HG03025 (cell line): ENCODE results near the gene IRF3.
"Not testable (repeated sequence)": the region's sequence is repeated elsewhere in the genome, so short reads cannot be mapped to it uniquely, and the experiment has no call there.

Source experiments
- ATAC-seq: cut with Tn5 transposase; IDR thresholded peaks from one replicate; pipeline ENCODE4 v1.9.1; 2021; ENCODE audit warnings: mild to moderate bottlenecking, moderate library complexity; ENCODE audit not compliant: unreplicated experiment, low FRiP score

The IRF3 gene

DNA sequence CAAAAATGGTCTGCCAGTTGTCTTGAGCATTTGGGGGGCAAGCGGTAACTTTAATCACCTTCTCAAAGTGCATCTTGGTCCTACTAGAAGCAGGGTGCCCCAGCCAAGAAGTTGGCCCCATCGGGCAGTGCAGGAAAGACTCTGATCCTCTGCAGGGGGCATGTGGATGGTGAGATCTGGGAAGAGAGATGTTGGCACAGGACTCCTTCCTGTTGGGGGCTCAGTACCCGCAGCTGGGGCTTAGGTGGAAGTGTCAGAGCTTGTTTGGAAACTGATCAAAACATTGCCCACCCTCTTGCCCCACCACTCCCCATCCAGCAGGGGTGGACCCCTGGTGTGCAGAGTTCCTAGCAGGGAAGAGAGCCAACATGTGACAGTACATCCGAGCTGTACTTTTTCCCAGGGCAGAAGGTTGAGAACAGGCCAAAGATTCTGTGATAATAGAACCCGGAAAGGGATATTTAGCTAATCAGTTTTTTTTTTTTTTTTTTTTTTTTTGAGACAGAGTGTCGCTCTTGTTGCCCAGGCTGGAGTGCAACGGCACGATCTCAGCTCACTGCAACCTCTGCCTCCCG lies 34.6 kb downstream of the IRF3 start:
- ATAC-seq: no peak

DNA sequence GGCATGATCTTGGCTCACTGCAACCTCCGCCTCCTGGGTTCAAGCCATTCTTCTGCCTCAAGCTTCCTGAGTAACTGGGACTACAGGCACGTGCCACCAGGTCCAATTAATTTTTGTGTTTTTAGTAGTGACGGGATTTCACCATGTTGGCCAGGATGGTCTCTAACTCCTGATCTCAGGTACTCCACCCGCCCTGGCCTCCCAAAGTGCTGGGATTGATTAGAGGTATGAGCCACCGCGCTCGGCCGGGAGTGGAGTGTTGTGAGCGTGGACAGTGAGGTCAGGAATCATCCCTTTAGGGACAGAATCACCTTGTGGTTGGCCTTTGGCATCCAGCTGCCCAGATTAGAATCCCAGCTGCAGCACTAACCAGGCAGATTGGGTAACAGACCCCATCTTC lies 36.0 kb downstream of the IRF3 start:
- no peak for ATAC-seq

- ATAC-seq: no peak
These were observed 39.4 kb downstream of the IRF3 start for GRCh38 chr19:49626226-49626625.

GRCh38 chr19:49624967-49625910 lies 40.4 kb downstream of the IRF3 start:
- ATAC-seq: no peak

DNA sequence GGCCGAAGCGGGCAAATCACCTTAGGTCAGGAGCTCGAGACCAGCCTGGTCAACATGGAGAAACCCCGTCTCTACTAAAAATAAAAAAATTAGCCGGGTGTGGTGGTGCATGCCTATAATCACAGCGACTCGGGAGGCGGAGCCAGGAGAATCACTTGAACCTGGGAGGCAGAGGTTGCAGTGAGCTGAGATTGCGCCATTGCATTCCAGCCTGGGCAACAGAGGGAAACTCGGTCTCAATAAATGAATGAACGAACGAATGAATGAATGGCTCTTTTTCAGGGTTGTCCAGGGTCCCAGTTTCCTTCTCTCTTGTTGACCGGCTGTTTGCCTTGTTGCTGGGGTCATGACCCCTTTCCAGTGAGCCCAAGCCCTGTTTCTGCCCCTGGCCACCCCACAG lies 47.8 kb downstream of the IRF3 start:
- ATAC-seq: not testable (repeated sequence)

DNA sequence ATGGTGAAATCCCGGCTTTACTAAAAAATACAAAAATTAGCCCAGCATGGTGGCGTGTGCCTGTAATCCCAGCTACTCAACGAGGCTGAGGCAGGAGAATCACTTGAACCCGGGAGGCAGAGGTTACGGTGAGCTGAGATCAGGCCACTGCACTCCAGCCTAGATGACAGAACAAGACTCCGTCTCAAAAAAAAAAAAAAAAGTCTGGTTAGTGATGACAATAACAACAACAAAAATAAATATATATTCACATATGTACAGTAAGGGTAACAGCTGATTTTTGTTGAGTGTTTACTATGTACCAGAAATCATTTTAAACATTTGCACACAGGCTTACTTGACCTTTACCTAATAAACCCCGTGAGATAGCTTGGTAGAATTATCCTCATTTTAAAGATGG lies 48.7 kb downstream of the IRF3 start:
- no peak for ATAC-seq

GRCh38 chr19:49616532-49616931 lies 49.1 kb downstream of the IRF3 start:
- ATAC-seq: no peak

- no peak for ATAC-seq
These were observed 49.8 kb downstream of the IRF3 start for GRCh38 chr19:49615861-49616260.

DNA sequence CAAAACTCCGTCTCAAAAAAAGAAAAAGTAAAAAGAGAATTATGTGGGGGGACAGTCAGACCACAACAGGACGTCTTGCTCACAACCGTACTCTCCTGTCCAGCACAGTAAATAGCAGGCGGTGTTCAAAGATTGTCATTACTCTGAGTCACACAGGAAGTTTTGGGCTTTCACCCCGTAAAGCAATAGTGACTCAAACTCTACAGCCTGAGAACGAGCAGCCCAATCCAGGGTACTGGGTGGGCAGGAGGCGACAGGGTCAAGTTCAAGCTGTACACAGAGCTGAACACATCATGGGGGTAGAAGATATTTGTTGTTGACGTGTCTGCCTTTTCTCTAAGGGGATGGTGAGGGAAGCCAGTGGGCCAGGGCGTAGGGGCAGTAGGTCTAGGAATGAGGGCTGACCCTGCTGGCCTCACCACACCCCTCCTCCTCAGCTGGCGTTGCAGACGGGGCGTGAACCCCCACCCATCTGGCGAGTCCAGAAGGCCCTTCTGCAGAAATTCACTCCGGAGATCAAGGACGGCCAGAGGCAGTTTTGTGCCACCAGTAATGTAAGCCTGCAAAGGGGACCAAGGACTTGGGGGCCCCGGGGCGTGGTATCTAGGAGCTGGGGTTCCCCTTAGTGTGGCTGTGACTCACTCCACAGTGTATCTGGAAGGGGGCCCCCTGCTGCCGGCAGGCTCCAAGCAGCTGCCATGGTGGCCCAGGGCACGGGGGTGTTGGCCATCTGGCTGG lies 51.4 kb downstream of the IRF3 start:
- no peak for ATAC-seq

GRCh38 chr19:49613374-49613773 lies 52.3 kb downstream of the IRF3 start:
- ATAC-seq: no peak
